Osteocyte (in vitro differentiated cells): ENCODE results near the gene CMPK2. TPM values are rescaled to one million over a fixed set of nuclear protein-coding genes. Genes with fewer than 3 reads are reported as not detected.
A peak's percentile ranks its signal among the peaks of the same experiment; 100 is the strongest.

Source experiments
- DNase-seq: peaks from one replicate; pipeline ENCODE4 v3.0.0; 2021; ENCODE audit warnings: mixed read lengths; ENCODE audit not compliant: unreplicated experiment; ENCODE audit errors: extremely low spot score
- H3K27ac Mint-ChIP-seq: one replicate; pipeline ENCODE4 v1.8.0; 2021; ENCODE audit warnings: mild to moderate bottlenecking, mixed read lengths; ENCODE audit not compliant: unreplicated experiment
- H3K27me3 Mint-ChIP-seq: one replicate; pipeline ENCODE4 v1.8.0; 2021; ENCODE audit warnings: mixed read lengths; ENCODE audit not compliant: unreplicated experiment
- H3K36me3 Mint-ChIP-seq: one replicate; pipeline ENCODE4 v1.8.0; 2021; ENCODE audit warnings: mixed read lengths; ENCODE audit not compliant: unreplicated experiment
- H3K4me1 Mint-ChIP-seq: one replicate; pipeline ENCODE4 v1.8.0; 2021; ENCODE audit warnings: mixed read lengths; ENCODE audit not compliant: unreplicated experiment
- H3K4me3 Mint-ChIP-seq: one replicate; pipeline ENCODE4 v1.8.0; 2021; ENCODE audit warnings: mild to moderate bottlenecking, moderate library complexity, mixed read lengths; ENCODE audit not compliant: unreplicated experiment
- H3K9me3 Mint-ChIP-seq: one replicate; pipeline ENCODE4 v1.8.0; 2021; ENCODE audit warnings: mixed read lengths; ENCODE audit not compliant: unreplicated experiment
- total RNA-seq: library from RNA; stranded (reverse); gene quantifications from 2 replicates; pipeline ENCODE4 v1.2.1, GENCODE V29; 2021
- TF ChIP-seq, protein P1 (sequence below): fragments of 200-600 bp; sonication (generic); IDR thresholded peaks from 2 replicates; pipeline ENCODE4 v1.5.0; 2021; ENCODE audit warnings: antibody characterized with exemption, mild to moderate bottlenecking, moderate library complexity

The CMPK2 gene
- total RNA-seq, 1 donor from 2014 or later: 1.1 TPM

DNA sequence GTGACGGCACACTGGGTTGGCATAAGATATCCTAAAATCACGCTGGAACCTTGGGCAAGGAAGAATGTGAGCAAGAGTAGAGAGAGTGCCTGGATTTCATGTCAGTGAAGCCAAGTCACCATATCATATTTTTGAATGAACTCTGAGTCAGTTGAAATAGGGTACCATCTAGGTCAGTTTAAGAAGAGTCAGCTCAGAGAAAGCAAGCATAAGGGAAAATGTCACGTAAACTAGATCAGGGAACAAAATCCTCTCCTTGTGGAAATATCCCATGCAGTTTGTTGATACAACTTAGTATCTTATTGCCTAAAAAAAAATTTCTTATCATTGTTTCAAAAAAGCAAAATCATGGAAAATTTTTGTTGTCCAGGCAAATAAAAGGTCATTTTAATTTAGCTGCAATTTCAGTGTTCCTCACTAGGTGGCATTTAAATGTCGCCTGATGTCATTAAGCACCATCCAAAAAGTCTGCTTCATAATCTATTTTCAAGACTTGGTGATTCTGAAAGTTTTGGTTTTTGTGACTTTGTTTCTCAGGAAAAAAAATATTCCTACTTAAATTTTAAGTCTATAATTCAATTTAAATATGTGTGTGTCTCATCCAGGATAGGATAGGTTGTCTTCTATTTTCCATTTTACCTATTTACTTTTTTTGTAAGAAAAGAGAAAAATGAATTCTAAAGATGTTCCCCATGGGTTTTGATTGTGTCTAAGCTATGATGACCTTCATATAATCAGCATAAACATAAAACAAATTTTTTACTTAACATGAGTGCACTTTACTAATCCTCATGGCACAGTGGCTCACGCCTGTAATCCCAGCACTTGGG lies 31.4 kb upstream of the CMPK2 start:
- no peaks in the 10 kb centered on the region for H3K4me1 Mint-ChIP-seq
- H3K36me3 Mint-ChIP-seq: no peaks in the 10 kb centered on the region
- H3K27me3 Mint-ChIP-seq: peaks cover 60% of the 10 kb centered on the region
- H3K4me3 Mint-ChIP-seq: no peak overlapping the region
- no peak overlapping the region for H3K27ac Mint-ChIP-seq
- TF ChIP-seq, protein P1, sequence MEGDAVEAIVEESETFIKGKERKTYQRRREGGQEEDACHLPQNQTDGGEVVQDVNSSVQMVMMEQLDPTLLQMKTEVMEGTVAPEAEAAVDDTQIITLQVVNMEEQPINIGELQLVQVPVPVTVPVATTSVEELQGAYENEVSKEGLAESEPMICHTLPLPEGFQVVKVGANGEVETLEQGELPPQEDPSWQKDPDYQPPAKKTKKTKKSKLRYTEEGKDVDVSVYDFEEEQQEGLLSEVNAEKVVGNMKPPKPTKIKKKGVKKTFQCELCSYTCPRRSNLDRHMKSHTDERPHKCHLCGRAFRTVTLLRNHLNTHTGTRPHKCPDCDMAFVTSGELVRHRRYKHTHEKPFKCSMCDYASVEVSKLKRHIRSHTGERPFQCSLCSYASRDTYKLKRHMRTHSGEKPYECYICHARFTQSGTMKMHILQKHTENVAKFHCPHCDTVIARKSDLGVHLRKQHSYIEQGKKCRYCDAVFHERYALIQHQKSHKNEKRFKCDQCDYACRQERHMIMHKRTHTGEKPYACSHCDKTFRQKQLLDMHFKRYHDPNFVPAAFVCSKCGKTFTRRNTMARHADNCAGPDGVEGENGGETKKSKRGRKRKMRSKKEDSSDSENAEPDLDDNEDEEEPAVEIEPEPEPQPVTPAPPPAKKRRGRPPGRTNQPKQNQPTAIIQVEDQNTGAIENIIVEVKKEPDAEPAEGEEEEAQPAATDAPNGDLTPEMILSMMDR: peak; percentile 70
- DNase-seq: no peak
- peaks cover 7% of the 10 kb centered on the region for H3K9me3 Mint-ChIP-seq

GRCh38 chr2:6893876-6894482 lies 28.3 kb upstream of the CMPK2 start:
- TF ChIP-seq, protein P1: no peak
- H3K27ac Mint-ChIP-seq: no peak overlapping the region
- no peaks in the 10 kb centered on the region for H3K9me3 Mint-ChIP-seq
- H3K27me3 Mint-ChIP-seq: peaks cover 47% of the 10 kb centered on the region
- H3K4me3 Mint-ChIP-seq: no peak overlapping the region
- H3K36me3 Mint-ChIP-seq: no peaks in the 10 kb centered on the region
- DNase-seq: no peak
- H3K4me1 Mint-ChIP-seq: no peaks in the 10 kb centered on the region

- TF ChIP-seq, protein P1: no peak
- H3K4me1 Mint-ChIP-seq: no peaks in the 10 kb centered on the region
- no peak overlapping the region for H3K27ac Mint-ChIP-seq
- H3K36me3 Mint-ChIP-seq: no peaks in the 10 kb centered on the region
- H3K27me3 Mint-ChIP-seq: peaks cover 35% of the 10 kb centered on the region
- H3K9me3 Mint-ChIP-seq: no peaks in the 10 kb centered on the region
- no peak for DNase-seq
- H3K4me3 Mint-ChIP-seq: no peak overlapping the region
Measured at GRCh38 chr2:6888724-6889123, 23.0 kb upstream of the CMPK2 start.

DNA sequence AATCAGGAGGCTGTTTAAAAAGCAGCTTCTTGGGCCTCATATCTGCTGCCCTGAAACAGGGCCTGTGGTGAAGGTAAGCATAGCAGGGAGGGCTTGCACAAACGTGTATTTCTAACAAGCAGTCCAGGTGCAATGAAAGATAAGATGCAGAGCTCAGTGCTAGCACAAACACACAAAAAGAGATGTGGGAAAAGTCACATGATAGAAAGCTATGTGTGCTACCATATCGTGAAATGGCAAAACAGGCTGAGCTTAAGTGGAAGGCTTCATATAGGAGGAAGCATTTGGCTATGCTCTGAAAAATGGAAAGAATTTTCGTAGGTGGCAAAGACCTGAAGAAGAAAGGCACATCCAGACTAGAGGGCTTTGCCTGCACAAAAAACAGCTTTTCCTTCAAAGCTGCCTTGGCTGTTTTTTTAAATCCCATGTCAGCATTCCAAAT lies 22.1 kb upstream of the CMPK2 start:
- Mint-ChIP-seq H3K9me3 (no peaks in the 10 kb centered on the region), H3K27me3 (peaks cover 31% of the 10 kb centered on the region), H3K4me1 (no peaks in the 10 kb centered on the region), H3K27ac (no peak overlapping the region), H3K36me3 (no peaks in the 10 kb centered on the region), H3K4me3 (no peak overlapping the region)
- TF ChIP-seq, protein P1: no peak
- no peak for DNase-seq

DNA sequence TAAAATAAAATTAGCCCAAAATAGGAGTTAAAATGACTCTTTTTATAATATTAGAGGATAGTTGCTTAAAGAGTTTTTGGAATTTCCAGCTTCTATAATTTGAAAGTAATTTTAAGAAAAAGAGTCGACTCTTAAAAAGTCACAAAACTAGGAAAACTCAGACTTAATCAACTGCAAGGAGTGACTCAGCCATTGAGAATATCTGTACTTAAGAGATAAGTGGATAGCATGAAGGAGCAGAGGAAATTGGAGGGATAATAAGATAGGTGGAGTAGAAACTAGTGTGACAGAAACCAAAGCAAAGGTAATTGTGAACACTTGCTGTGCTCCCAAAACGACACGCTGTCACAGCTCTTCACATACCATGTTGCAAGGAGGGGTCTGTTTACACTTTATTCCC lies 20.3 kb upstream of the CMPK2 start:
- Mint-ChIP-seq H3K36me3 (no peaks in the 10 kb centered on the region), H3K4me1 (no peaks in the 10 kb centered on the region), H3K9me3 (no peaks in the 10 kb centered on the region), H3K4me3 (no peak overlapping the region), H3K27me3 (peaks cover 36% of the 10 kb centered on the region), H3K27ac (no peak overlapping the region)
- TF ChIP-seq, protein P1: no peak
- no peak for DNase-seq
